A673 (cell line): ENCODE measurements around the gene CCNY. TPM values are rescaled to one million over a fixed set of nuclear protein-coding genes. Genes with fewer than 3 reads are reported as not detected.

Experiments used
- BruUV-seq: library from RNA; stranded (reverse); fragments of 400-500 nt; replicated peaks from 2 replicates; lab custom pipeline; 2021; lab: Mats Ljungman, UMichigan
- CTCF ChIA-PET: fragments of 300-600 bp; sonication (Branson Sonifier 250); formaldehyde crosslinking; loops from one replicate; lab custom pipeline; 2022; ENCODE audit warnings: antibody characterized with exemption; lab: Charles Lee
- POLR2A ChIA-PET: fragments of 300-600 bp; sonication (Branson Sonifier 250); formaldehyde crosslinking; loops from one replicate; lab custom pipeline; 2022; ENCODE audit warnings: antibody characterized with exemption; ENCODE audit not compliant: low non-redundant PET; lab: Charles Lee
- DNase-seq: peaks from one replicate; pipeline ENCODE4 v3.0.0-alpha.2; 2015; ENCODE audit warnings: low spot score
- H3K27ac ChIP-seq: fragments of 200-600 bp; sonication (generic); 2 replicates; pipeline ENCODE4 v1.5.1; 2016; ENCODE audit warnings: mixed run types, low read depth, mild to moderate bottlenecking, mixed read lengths, antibody characterized with exemption, low read length; ENCODE audit not compliant: poor library complexity, severe bottlenecking
- H3K27me3 ChIP-seq: fragments of 200-600 bp; sonication (generic); replicated peaks from 2 replicates; pipeline ENCODE4 v1.6.1; 2017; ENCODE audit warnings: mixed run types, low read depth, mild to moderate bottlenecking, mixed read lengths, antibody characterized with exemption, low read length; ENCODE audit not compliant: insufficient read depth, poor library complexity
- H3K36me3 ChIP-seq: fragments of 200-600 bp; sonication (generic); 2 replicates; pipeline ENCODE4 v1.6.1; 2016; ENCODE audit warnings: mixed run types, mild to moderate bottlenecking, mixed read lengths, antibody characterized with exemption, low read length; ENCODE audit not compliant: insufficient read depth, poor library complexity, severe bottlenecking
- H3K4me1 ChIP-seq: fragments of 200-600 bp; sonication (generic); 2 replicates; pipeline ENCODE4 v1.6.1; 2017; ENCODE audit warnings: mixed run types, mild to moderate bottlenecking, mixed read lengths, antibody characterized with exemption, low read length; ENCODE audit not compliant: insufficient read depth, poor library complexity, severe bottlenecking
- H3K4me3 ChIP-seq: fragments of 200-600 bp; sonication (generic); 2 replicates; pipeline ENCODE4 v1.5.1; 2016; ENCODE audit warnings: low read depth, mixed run types, mild to moderate bottlenecking, mixed read lengths, low read length; ENCODE audit not compliant: poor library complexity, severe bottlenecking
- H3K9me3 ChIP-seq: fragments of 200-600 bp; sonication (generic); 2 replicates; pipeline ENCODE4 v1.6.1; 2016; ENCODE audit warnings: mixed run types, low read depth, mild to moderate bottlenecking, mixed read lengths, antibody characterized with exemption, low read length; ENCODE audit not compliant: poor library complexity, severe bottlenecking
- EZH2 ChIP-seq: fragments of 200-600 bp; sonication (generic); IDR thresholded peaks from 2 replicates; pipeline ENCODE4 v1.6.1; 2017; ENCODE audit warnings: borderline replicate concordance, low read depth, mild to moderate bottlenecking, mixed read lengths, antibody characterized with exemption, low read length; ENCODE audit not compliant: poor library complexity, severe bottlenecking
- intact Hi-C: fragments of 100-400 bp; cut with micrococcal nuclease; formaldehyde crosslinking; loops from one replicate; pipeline ENCODE4 v1.10.0; 2022; ENCODE audit not compliant: unreplicated experiment
- total RNA-seq: library from RNA; stranded (reverse); gene quantifications from 2 replicates; pipeline ENCODE4 v1.2.3, GENCODE V29; 2021
- TF ChIP-seq, protein P1 (sequence below): fragments of 300-800, 200-600 bp; sonication (generic); conservative IDR thresholded peaks from 2 replicates; pipeline ENCODE4 v1.5.1; 2017; ENCODE audit warnings: low read depth, mild to moderate bottlenecking, antibody characterized with exemption, low read length, moderate library complexity, mixed read lengths

Gene CCNY
- total RNA-seq, 1 experiment from 2014 or later: 84.8 TPM

GRCh38 chr10:35545878-35546590 is 209.7 kb downstream of the CCNY start:
- Histone ChIP-seq H3K4me3 (no peak overlapping the region), H3K36me3 (no peaks in the 10 kb centered on the region), H3K27ac (no peak overlapping the region), H3K9me3 (no peaks in the 10 kb centered on the region), H3K4me1 (peaks cover 15% of the 10 kb centered on the region), H3K27me3 (no peaks in the 10 kb centered on the region)
- no peak for DNase-seq
- BruUV-seq: no TSS peak
- intact Hi-C loops: no loop called here
- no peak for TF ChIP-seq EZH2
- TF ChIP-seq, protein P1, sequence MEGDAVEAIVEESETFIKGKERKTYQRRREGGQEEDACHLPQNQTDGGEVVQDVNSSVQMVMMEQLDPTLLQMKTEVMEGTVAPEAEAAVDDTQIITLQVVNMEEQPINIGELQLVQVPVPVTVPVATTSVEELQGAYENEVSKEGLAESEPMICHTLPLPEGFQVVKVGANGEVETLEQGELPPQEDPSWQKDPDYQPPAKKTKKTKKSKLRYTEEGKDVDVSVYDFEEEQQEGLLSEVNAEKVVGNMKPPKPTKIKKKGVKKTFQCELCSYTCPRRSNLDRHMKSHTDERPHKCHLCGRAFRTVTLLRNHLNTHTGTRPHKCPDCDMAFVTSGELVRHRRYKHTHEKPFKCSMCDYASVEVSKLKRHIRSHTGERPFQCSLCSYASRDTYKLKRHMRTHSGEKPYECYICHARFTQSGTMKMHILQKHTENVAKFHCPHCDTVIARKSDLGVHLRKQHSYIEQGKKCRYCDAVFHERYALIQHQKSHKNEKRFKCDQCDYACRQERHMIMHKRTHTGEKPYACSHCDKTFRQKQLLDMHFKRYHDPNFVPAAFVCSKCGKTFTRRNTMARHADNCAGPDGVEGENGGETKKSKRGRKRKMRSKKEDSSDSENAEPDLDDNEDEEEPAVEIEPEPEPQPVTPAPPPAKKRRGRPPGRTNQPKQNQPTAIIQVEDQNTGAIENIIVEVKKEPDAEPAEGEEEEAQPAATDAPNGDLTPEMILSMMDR: no peak
- CTCF ChIA-PET: interaction anchor here (1.3 kb wide), 1 partner anchor 17 kb away, joined by 6 read pairs; no protein-coding TSS in a partner anchor
- POLR2A ChIA-PET: no interaction called here

DNA sequence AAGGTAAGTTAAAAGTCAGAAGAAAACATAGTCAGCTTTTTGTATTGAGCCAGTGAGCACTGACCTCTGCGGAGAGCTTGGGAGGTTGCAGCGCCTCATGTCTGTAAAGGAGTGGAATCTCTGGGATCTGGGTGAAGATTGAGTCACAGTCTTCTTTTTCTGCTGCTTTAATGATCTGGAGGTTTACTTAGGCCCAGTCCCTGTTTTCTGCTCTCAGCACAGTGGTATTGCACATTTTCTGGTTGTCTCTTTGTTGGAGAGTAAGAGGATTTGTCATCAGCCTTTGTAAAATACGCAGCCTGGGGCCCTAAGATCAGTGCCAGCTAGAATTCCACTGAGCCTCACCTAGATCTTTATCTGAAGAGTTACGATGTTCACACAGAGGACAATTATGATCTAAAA is 210.5 kb downstream of the CCNY start:
- H3K4me1 ChIP-seq: peaks cover 15% of the 10 kb centered on the region
- H3K36me3 ChIP-seq: no peaks in the 10 kb centered on the region
- no peak overlapping the region for H3K4me3 ChIP-seq
- H3K27ac ChIP-seq: no peak overlapping the region
- H3K27me3 ChIP-seq: no peaks in the 10 kb centered on the region
- CTCF ChIA-PET: interaction anchor here (0.5 to 1.3 kb wide), 2 partner anchors 16 to 126 kb away, joined by 3 to 6 read pairs; no protein-coding TSS in a partner anchor
- POLR2A ChIA-PET: no interaction called here
- no peaks in the 10 kb centered on the region for H3K9me3 ChIP-seq
- peak; percentile 67 for DNase-seq
- TF ChIP-seq, protein P1: peak; percentile 42; the same call in 1 of the 2 replicates
- TF ChIP-seq EZH2: no peak
- intact Hi-C loops: no loop called here
- no TSS peak for BruUV-seq

DNA sequence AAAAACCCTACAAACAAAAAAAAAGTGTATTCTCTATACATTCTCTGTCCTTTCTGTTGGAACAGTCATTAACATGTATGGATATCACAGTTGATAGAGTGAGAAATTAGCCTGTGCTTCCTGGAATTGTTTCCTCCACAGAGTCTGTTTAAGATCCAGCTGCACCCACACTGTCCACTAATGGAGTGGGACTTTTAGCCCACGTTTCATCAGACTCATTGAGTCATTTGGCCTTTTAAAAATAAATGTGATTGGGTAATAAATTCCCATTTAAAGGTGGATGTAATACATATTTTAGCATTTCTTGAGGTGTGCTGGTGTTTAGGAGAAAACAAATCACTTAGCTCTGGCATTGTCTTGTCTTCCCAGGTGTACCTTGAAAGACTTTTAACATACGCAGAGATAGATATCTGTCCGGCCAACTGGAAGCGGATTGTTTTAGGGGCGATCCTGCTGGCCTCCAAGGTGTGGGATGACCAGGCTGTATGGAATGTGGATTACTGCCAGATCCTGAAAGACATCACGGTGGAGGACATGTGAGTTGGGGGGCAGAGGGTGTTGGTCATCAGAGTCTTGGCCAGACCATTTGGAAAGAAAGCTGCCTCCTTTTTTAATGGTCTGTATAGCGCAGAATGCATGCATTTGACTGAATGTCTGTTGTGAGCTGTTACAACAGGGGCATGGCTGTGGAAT is 216.5 kb downstream of the CCNY start:
- no TSS peak for BruUV-seq
- TF ChIP-seq, protein P1: no peak
- no peak for TF ChIP-seq EZH2
- ChIA-PET CTCF (interaction anchor here (0.5 kb wide), 1 partner anchor 1075 kb away, joined by 5 read pairs; no protein-coding TSS in a partner anchor), POLR2A (no interaction called here)
- Histone ChIP-seq H3K27me3 (no peaks in the 10 kb centered on the region), H3K4me1 (no peaks in the 10 kb centered on the region), H3K4me3 (no peak overlapping the region), H3K9me3 (no peaks in the 10 kb centered on the region), H3K36me3 (peaks cover 4% of the 10 kb centered on the region), H3K27ac (no peak overlapping the region)
- DNase-seq: no peak
- intact Hi-C loops: no loop called here
